GM21528 (cell line): Measurements from ENCODE around the gene SYS1.
"Not testable (repeated sequence)": the region's sequence is repeated elsewhere in the genome, so short reads cannot be mapped to it uniquely, and the experiment has no call there.

Experiments
- ATAC-seq: cut with Tn5 transposase; IDR thresholded peaks from one replicate; pipeline ENCODE4 v1.9.1; 2021; ENCODE audit warnings: mild to moderate bottlenecking, moderate library complexity; ENCODE audit not compliant: unreplicated experiment, low FRiP score

The SYS1 gene

GRCh38 chr20:45339084-45339483, 23.9 kb upstream of the SYS1 start:
- no peak for ATAC-seq

- ATAC-seq = no peak
Measured at GRCh38 chr20:45339799-45340198, 23.2 kb upstream of the SYS1 start.

GRCh38 chr20:45340236-45340847, 22.6 kb upstream of the SYS1 start:
- no peak for ATAC-seq

DNA sequence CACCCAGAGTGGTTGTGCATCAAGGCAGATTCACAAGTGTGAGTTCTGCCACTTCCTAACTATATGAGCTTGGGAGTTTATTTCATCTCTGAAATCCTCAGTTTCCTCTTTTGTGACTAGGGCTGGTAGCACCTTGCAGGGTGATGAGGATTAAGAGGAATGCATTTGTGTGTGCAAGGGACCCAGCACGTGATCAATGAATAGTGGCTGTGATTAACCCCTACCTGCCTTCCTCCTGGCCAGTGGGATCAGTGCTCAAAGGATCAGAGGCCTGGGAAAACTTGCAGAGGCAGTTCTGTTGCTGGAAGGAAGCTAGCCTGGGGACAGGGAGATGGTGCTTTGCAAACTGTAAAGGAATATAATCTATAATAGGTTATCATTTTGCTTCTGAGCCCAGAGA, 22.0 kb upstream of the SYS1 start:
- ATAC-seq = no peak

DNA sequence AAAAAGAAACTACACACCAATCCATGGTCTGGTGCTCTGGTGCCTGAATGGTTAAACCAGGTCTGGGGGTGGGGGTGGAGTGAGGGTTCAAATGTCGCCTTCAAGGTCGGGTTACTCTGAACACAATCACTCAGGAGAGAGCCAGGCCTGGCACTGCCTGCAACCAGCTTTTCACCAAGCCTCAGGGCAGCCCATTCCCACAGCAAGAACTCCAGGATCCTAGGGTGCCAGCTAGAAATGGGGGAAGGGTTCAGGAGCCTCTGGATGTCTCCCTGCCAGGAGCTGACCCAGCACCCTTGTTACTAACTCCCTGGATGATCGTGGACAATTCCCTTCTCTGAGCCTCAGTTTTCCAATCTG, 21.4 kb upstream of the SYS1 start:
- ATAC-seq = no peak

GRCh38 chr20:45341939-45342854, 20.8 kb upstream of the SYS1 start:
- no peak for ATAC-seq

DNA sequence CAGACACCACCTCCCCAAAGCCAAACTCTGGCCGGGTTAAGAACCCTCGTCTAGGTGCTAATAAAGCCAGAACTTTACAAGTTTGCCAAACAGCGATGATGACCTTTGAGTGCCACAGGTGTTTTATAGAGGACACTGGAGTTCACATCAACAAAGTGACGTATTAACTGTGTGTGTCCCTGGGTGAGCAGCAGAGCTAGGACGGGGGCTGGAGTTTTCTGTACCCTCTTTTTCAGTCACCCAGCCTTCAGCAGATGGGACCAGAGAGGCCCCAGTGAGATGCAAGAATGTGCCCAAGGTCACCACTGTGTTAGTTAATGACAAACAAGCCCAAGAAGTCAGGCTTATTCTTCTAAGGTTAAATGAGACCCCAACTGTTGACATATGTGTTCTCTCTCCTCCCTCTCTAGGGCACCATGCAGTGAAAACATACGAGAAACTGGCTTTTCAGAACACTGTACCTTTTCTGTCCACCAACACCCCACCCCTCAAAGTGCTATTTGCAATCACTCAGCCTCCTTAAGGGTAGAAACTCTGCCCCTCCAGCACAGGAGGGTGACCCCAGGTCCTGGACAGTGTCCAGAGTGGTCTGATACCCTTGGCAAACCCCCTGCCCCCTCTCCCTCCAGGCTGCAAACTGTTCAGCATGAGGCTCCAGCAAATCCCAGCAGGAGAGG, 20.0 kb upstream of the SYS1 start:
- no peak for ATAC-seq

GRCh38 chr20:45343532-45344167, 19.3 kb upstream of the SYS1 start:
- no peak for ATAC-seq

DNA sequence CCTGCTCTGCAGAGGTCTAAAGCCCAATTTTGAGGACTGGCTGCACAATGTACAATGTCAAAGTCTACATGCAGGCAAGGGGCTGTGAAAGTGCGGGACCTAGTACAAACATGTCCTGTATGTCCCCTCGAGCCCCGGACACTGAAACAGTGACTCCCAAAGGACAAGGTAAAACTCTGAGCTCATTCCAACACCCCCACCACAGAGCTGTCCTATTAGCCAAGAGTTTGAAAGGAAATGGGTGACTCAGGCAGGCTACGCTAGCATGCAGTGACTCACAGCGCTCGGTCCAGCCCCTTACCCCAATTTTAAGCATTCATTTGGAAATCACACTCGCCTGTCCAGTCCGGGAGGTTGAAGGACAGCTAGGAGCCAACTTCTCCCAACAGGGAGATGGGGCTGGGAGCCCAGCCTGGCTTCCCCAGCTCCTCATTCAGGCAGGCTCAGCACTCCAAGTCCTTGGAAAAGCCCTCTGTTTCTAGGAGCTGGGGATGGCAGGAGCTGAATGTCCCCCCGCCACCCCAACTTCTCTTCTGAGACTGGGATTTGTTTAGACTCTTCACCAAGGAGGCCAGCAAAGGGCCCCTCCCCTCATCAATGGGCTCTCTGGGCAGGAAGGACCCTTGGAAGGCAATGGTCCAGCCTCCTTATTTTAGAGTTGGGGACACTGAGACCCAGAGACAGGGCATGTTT, 18.6 kb upstream of the SYS1 start:
- no peak for ATAC-seq

- no peak for ATAC-seq
Measured at GRCh38 chr20:45345104-45345936, 17.6 kb upstream of the SYS1 start.

DNA sequence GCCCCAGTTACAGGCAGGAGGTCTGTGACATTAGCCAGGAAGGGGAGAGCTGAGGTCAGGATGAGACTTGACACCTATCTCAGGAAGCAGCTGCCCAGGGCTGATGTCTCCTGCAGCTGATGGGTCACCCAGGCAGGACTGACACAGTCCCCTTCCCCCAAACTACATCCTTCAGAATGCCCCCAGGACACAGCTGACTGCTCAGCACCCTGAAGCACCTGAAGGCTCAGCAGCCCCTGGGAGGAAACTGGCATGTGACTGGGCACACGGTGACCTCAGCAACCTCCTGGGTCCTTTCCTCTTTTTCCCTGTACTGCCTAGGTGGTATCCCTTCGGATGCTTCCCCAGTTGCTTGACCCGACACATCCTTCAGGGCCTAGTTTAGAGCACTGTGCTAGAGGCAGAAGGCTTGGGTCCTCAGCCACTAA, 16.7 kb upstream of the SYS1 start:
- ATAC-seq = no peak

DNA sequence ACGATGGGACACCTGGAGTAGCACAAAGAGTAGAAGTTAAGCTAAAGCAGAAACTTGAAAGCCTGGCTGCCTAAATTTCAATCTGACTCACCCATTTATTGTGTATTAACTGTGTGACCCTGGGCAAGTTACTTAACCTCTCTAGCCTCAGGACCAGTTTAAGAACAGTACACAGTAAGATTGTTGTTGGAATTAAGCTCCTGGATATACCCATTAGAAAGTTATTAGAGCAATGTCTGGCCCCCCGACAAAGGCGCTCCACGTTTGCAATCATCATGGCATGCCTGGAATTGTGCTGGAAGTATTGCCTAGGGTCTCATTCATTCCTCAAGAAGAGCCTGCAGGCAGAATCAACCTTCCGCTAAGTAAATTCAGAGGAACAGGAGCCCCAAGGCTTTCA, 16.1 kb upstream of the SYS1 start:
- ATAC-seq = no peak

GRCh38 chr20:45347297-45347935, 15.5 kb upstream of the SYS1 start:
- ATAC-seq = no peak

DNA sequence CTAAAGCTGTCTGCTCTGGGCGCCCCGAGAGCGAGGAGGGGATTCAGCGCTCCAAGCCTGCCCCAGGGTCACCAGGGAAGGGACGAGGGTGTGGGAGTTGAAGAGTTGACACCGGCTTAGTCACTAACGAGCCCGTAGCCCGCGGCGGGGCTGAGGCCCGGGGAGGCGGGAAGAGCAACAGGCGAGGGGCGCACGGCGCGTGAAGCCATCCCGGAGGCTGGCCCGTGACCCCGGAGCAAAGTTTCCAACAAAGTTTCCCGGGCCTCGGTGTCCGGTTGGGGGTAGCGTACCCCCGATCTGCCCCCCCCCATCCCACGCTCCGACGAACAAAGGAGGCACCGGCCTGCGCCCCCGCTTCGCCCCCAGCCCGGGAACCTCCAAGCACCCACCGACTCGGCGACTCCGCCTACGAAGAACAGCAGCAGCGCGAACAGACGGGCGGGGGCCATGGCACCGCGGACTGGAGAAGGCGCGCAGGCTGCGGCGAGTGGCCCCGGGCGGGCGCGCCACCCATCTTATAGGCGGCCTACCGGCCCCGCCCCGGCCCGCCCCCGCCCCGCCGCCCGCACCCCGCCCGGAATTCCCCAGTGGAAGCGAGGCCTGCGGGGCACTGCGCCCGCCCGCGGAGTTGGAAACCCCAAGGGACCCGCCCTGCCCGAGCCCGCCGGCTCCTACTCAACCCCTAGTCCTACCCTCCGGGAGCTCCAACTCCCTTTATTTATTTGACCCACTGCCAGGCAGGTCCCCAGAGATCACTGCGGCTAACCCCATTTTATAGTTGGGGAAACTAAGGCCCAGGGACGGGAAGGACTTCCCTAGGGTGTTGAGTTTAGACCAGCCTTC, 14.8 kb upstream of the SYS1 start, which contains the start of gene SDC4:
Gene SDC4, minus strand, starts transcription at position 489 of the 843 bp plus-strand sequence. Its CDS starts 40 bp downstream, at position 449.
- no peak for ATAC-seq

DNA sequence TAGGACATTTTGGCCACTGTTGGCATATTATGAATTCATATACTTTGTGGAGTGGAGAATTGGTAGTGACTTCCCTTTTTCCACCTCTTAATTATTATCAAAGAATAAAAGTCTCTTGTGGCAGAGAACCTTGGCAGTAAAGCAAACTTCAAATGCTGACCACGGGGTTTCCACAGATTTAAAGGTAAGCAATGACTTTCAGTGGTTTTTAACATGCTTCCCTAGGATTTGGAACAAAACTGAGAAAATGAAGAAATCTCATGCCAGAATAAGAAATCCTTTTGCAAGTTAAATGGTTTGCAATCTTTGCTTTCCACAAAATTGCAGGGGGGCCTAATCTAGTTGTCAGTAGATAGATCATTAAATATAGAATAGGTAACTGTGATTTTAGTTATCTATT, 12.7 kb upstream of the SYS1 start:
- ATAC-seq = no peak

GRCh38 chr20:45350795-45351194, 12.2 kb upstream of the SYS1 start:
- not testable (repeated sequence) for ATAC-seq

DNA sequence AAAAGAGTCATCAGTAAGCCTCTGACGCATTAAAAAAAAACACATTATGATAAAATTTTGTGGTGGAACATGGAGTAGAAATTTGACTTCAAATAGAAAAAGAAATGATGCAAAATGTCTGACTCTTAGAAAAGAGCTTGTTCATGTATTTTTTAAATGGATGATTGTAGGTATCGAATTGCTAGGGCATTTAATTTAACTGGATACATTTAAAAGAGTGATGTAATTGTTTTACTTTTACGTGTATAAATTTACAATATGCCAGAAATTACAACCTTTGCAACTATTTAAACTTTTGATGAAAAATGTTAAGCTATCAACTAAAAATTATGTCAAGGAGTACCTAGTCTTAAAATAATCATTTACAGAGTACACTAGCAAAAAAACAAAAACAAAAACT, 10.2 kb upstream of the SYS1 start:
- no peak for ATAC-seq

- ATAC-seq = no peak
Measured at GRCh38 chr20:45353746-45354145, 9.2 kb upstream of the SYS1 start.
